ENCODE measurements around the gene ADAMTS13.

Gene ADAMTS13

DNA sequence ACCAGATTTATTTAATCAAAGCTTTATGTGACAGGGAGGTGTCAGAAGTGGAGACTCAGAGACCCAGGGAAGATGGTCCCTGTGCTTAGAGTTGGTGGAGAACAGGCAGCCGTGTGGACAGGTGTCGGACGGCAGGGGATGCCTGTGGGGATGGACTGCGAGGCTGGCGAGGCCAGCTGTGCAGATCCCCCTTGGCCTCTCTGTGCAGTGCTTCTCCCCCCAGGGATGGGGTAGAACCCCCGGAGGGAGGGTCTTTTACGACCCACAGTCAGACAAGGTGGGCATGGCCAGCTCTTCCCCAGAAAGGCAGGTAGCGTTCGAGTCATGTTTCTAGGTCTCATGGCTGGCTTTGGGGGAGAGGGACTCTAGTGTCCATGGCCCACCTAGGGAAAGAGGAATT is 61.4 kb downstream of the ADAMTS13 start:
- no peak overlapping the region for H3K4me3 ChIP-seq (ENCODE audit: low read length)
- DNase-seq (ENCODE audit: low read depth) = no peak
- TF ChIP-seq, protein P1, sequence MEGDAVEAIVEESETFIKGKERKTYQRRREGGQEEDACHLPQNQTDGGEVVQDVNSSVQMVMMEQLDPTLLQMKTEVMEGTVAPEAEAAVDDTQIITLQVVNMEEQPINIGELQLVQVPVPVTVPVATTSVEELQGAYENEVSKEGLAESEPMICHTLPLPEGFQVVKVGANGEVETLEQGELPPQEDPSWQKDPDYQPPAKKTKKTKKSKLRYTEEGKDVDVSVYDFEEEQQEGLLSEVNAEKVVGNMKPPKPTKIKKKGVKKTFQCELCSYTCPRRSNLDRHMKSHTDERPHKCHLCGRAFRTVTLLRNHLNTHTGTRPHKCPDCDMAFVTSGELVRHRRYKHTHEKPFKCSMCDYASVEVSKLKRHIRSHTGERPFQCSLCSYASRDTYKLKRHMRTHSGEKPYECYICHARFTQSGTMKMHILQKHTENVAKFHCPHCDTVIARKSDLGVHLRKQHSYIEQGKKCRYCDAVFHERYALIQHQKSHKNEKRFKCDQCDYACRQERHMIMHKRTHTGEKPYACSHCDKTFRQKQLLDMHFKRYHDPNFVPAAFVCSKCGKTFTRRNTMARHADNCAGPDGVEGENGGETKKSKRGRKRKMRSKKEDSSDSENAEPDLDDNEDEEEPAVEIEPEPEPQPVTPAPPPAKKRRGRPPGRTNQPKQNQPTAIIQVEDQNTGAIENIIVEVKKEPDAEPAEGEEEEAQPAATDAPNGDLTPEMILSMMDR (conservative IDR thresholded peaks at IDR 0.05; ENCODE audit: low read depth, low read length) = no peak

DNA sequence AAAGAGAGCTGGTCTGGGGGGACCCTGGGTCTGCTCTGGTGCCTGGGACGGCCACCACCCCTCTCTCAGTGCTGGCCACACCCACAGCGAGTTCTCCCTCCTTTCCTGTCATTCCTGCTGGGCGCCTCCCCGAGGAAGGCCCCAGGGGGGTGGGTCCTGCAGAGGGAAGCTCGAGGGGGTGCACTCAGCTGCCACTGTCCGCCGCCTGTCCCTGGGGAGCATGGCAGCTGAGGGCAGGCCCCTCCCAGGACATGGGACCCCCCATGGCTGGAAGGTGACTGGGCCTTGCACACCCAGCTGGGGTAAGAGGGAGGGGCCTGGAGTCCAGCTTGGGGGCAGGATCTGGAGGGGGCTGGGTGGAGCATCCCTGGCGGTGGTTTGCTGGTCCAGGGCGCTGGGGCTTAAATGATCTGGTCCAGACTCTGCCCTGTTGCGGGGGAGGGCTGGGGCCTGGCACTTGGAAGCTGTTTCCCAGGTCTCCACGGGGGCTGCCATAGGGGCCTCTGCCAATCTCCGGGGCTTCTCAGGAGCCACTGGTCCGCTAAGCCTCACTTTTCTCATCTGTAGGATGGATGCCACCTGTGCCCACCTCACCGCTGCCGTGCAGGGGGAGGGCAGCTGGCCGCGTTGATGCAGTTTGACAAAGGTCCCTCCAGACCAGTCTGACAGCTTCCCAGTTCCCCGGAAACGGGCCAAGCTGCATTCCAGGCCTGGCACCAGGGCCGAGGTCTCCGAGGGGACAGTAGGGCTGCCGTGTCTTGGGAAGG is 62.7 kb downstream of the ADAMTS13 start:
- no peak overlapping the region for H3K4me3 ChIP-seq (ENCODE audit: low read length)
- TF ChIP-seq, protein P1 (conservative IDR thresholded peaks at IDR 0.05; ENCODE audit: low read depth, low read length) = no peak
- DNase-seq (ENCODE audit: low read depth) = no peak

DNA sequence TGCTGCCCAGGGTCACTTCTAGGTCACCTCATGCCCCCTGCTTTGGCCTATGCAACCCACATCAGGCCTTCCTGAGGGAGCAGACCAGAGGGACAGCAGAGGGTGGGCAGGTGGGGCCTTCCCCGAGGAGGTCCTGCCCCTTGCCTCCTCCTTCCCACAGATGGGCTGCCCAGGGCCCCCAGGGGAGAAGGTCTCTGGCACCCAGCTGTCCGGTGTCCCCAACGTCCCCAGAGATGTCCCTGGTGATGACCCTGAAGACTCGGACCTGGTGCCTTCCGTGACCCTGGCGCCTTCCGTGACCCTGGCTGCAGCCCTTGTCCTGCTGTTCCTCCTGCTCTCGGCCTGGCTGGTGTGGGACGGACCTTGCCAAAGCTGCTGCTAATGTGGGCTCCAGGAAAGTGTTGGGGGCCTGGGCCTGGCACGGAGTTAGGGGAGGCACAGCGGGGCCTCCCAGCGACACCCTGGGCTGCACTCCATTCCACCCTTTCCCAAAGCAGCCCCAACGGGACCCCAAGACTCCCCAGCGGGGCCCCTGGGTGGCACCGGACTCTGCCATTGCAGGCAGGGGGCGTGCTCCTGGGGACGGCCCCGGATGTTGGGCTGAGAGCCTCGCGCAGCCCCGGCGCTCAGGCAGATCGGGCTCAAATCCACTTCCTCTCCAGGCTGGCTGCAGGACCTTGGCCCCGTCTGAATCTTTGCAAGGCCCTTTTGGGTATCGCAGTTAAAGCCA is 63.5 kb downstream of the ADAMTS13 start:
- no peak for DNase-seq (ENCODE audit: low read depth)
- H3K4me3 ChIP-seq (ENCODE audit: low read length) = no peak overlapping the region
- TF ChIP-seq, protein P1 (conservative IDR thresholded peaks at IDR 0.05; ENCODE audit: low read depth, low read length) = no peak

DNA sequence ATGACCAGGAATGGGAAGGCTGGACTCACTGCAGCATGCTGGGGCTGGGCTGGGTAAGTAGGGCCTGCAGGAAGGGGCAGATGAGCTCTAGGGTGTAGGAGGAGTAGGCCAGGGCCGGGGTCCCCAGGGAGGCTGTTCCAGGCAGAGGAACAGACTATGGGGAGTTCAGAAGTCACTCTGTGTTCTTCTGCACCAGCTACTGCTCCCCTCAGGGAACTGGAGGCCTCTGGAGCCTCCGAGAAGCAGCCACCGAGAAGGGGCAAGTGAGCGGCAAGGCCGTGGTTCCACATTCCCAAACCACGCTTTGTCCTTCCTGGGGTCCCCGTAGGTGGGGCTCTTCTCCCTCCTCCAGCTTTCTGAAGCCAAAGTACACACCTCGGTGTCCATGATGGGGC is 65.2 kb downstream of the ADAMTS13 start:
- DNase-seq (ENCODE audit: low read depth) = no peak
- no peak overlapping the region for H3K4me3 ChIP-seq (ENCODE audit: low read length)
- TF ChIP-seq, protein P1 (conservative IDR thresholded peaks at IDR 0.05; ENCODE audit: low read depth, low read length) = no peak

DNA sequence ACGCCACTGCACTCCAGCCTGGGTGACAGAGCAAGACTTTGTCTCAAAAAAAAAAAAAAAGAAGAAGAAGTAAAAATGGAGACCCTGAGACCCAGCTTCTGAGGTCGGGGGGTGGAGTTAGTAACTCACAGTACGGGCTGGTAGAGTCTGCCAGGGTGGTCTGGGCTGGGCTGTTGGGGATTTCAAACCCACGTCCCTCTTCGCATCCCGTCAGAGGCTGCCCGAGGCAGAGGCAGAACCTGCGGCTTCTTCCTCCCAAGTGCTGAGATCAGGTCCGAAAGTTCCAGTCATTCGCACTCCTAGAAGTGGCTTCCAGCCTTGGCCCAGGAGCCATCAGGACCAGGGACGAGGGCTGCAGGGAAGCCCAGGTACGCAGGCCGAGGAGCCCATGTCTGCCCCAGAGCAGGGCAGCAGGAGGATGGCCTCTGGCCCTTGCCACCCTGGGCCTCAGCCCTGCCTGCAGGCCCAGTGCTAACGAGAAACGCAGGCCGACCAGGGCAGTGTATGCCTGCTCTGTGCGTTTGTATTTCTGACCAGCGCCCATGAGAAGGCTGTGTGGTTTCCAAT is 66.6 kb downstream of the ADAMTS13 start:
- no peak for DNase-seq (ENCODE audit: low read depth)
- TF ChIP-seq, protein P1 (conservative IDR thresholded peaks at IDR 0.05; ENCODE audit: low read depth, low read length) = no peak
- H3K4me3 ChIP-seq (ENCODE audit: low read length) = no peak overlapping the region

DNA sequence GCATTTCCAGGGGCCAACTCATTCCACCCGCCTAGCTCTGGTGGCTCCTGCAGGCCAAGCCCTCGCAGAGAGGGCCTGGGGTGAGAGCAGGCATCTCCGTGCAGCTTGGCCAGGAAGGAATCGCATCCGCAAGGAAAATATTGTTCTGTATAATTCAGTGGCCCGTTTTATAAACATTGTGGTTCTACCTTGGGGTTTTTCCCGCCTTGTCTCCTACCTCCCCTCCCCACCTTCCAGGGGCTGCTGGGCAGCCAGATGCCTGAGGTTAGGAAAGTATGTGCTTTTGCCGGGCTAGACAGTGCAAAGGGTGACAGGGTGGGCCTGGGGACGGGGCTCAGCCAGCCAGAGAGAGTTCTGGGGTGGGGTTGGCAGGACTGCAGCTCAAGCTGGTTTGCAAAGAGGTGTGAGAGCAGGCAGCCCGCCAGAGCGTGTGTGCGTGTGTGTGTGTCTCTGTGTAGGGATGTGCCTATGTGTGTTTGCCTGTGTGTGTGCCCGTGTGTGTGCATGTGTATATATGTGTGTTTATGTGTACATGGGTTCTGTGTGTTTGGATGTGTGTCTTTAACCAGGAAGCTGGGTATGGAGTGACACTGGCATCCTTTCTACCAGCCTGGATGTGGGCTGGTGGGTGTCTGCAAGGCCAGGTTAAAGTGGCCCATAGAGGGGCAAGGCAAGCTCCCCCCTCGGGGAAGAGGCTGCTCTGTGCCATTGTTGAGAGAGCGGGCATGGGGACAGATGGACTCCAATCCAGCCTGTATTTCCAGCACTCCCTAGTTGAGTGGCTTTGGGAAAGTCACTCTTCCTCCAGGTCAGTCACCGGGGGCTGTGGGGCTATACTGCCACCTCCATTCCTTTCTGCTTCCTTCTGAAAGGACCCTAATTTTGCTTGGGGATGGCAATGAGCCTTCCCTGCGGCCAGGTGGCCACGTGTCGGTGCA is 67.4 kb downstream of the ADAMTS13 start:
- TF ChIP-seq, protein P1 (conservative IDR thresholded peaks at IDR 0.05; ENCODE audit: low read depth, low read length) = no peak
- no peak overlapping the region for H3K4me3 ChIP-seq (ENCODE audit: low read length)
- DNase-seq (ENCODE audit: low read depth) = no peak

Data from retinal pigment epithelial cell (primary cell).